ENCODE measurements around the gene YAF2. TPM values are rescaled to one million over a fixed set of nuclear protein-coding genes. Genes with fewer than 3 reads are reported as not detected.

Gene YAF2
- total RNA-seq, 2 donors from 2014 or later: 28.2 to 53.6 TPM

GRCh38 chr12:42144158-42144407 is 94.0 kb downstream of the YAF2 start:
- no peak for DNase-seq (ENCODE audit: low spot score in 2 of 2)
- ATAC-seq: no peak
- Mint-ChIP-seq H3K36me3 (peaks cover 0 to 16% of the 10 kb centered on the region in 2 donors), H3K9me3 (no peaks in the 10 kb centered on the region), H3K27ac (peak overlapping the region; percentile 86 to 98)

GRCh38 chr12:42143452-42144157 is 94.4 kb downstream of the YAF2 start:
- Mint-ChIP-seq H3K9me3 (no peaks in the 10 kb centered on the region), H3K36me3 (peaks cover 0 to 16% of the 10 kb centered on the region in 2 donors), H3K27ac (peak overlapping the region; percentile 86 to 98)
- no peak for DNase-seq (ENCODE audit: low spot score in 2 of 2)
- ATAC-seq: no peak

- no peaks in the 10 kb centered on the region for H3K9me3 Mint-ChIP-seq
- no peak for DNase-seq (ENCODE audit: low spot score in 2 of 2)
- peaks cover 0 to 16% of the 10 kb centered on the region in 2 donors for H3K36me3 Mint-ChIP-seq
- no peak for ATAC-seq
- H3K27ac Mint-ChIP-seq: no peak overlapping the region
These were observed 96.0 kb downstream of the YAF2 start for GRCh38 chr12:42141981-42142606.

GRCh38 chr12:42140901-42141300 is 97.1 kb downstream of the YAF2 start:
- H3K9me3 Mint-ChIP-seq: no peaks in the 10 kb centered on the region
- ATAC-seq (no peak), DNase-seq (ENCODE audit: low spot score in 2 of 2) (no peak)
- peaks cover 0 to 16% of the 10 kb centered on the region in 2 donors for H3K36me3 Mint-ChIP-seq
- H3K27ac Mint-ChIP-seq: no peak overlapping the region

GRCh38 chr12:42135259-42135814 is 102.7 kb downstream of the YAF2 start:
- Mint-ChIP-seq H3K27ac (no peak overlapping the region), H3K36me3 (no peaks in the 10 kb centered on the region), H3K9me3 (no peaks in the 10 kb centered on the region)
- DNase-seq (ENCODE audit: low spot score in 2 of 2) (no peak), ATAC-seq (no peak)

- Mint-ChIP-seq H3K36me3 (no peaks in the 10 kb centered on the region), H3K27ac (no peak overlapping the region), H3K9me3 (no peaks in the 10 kb centered on the region)
- no peak for DNase-seq (ENCODE audit: low spot score in 2 of 2)
- peak in 1 of 2 donors; percentile 71 for ATAC-seq
These were observed 107.2 kb downstream of the YAF2 start for GRCh38 chr12:42130672-42131402.

- ATAC-seq (no peak), DNase-seq (ENCODE audit: low spot score in 2 of 2) (no peak)
- Mint-ChIP-seq H3K9me3 (no peaks in the 10 kb centered on the region), H3K36me3 (no peaks in the 10 kb centered on the region), H3K27ac (no peak overlapping the region)
These were observed 108.3 kb downstream of the YAF2 start for GRCh38 chr12:42129595-42130204.

- H3K36me3 Mint-ChIP-seq: no peaks in the 10 kb centered on the region
- ATAC-seq: no peak
- no peak for DNase-seq (ENCODE audit: low spot score in 2 of 2)
- H3K9me3 Mint-ChIP-seq: no peaks in the 10 kb centered on the region
- H3K27ac Mint-ChIP-seq: no peak overlapping the region
These were observed 109.2 kb downstream of the YAF2 start for GRCh38 chr12:42128888-42129287.

- ATAC-seq: peak; percentile 46 to 47
- H3K9me3 Mint-ChIP-seq: no peaks in the 10 kb centered on the region
- no peak for DNase-seq (ENCODE audit: low spot score in 2 of 2)
- no peak overlapping the region for H3K27ac Mint-ChIP-seq
- no peaks in the 10 kb centered on the region for H3K36me3 Mint-ChIP-seq
These were observed 109.7 kb downstream of the YAF2 start for GRCh38 chr12:42128327-42128726.

- ATAC-seq (no peak), DNase-seq (ENCODE audit: low spot score in 2 of 2) (no peak)
- Mint-ChIP-seq H3K9me3 (no peaks in the 10 kb centered on the region), H3K36me3 (no peaks in the 10 kb centered on the region), H3K27ac (no peak overlapping the region)
These were observed 111.1 kb downstream of the YAF2 start for GRCh38 chr12:42126963-42127362.

- ATAC-seq (peak in 1 of 2 donors; percentile 26), DNase-seq (ENCODE audit: low spot score in 2 of 2) (no peak)
- Mint-ChIP-seq H3K27ac (no peak overlapping the region), H3K9me3 (no peaks in the 10 kb centered on the region), H3K36me3 (no peaks in the 10 kb centered on the region)
These were observed 112.7 kb downstream of the YAF2 start for GRCh38 chr12:42125388-42125767.

- peak in 1 of 2 donors; percentile 47 for ATAC-seq
- no peaks in the 10 kb centered on the region for H3K9me3 Mint-ChIP-seq
- no peaks in the 10 kb centered on the region for H3K36me3 Mint-ChIP-seq
- DNase-seq (ENCODE audit: low spot score in 2 of 2): no peak
- no peak overlapping the region for H3K27ac Mint-ChIP-seq
These were observed 113.2 kb downstream of the YAF2 start for GRCh38 chr12:42124764-42125387.

GRCh38 chr12:42119085-42119633 is 118.9 kb downstream of the YAF2 start:
- peaks cover under 1 to 9% of the 10 kb centered on the region in 2 donors for H3K9me3 Mint-ChIP-seq
- no peak for DNase-seq (ENCODE audit: low spot score in 2 of 2)
- peak; percentile 18 to 87 for ATAC-seq
- peak overlapping the region in 1 of 2 donors; percentile 10 for H3K27ac Mint-ChIP-seq
- H3K36me3 Mint-ChIP-seq: peaks cover 20 to 24% of the 10 kb centered on the region in 2 donors

- no peak for ATAC-seq
- H3K9me3 Mint-ChIP-seq: peaks cover 4 to 13% of the 10 kb centered on the region in 2 donors
- no peak overlapping the region for H3K27ac Mint-ChIP-seq
- DNase-seq (ENCODE audit: low spot score in 2 of 2): no peak
- H3K36me3 Mint-ChIP-seq: peaks cover 25 to 30% of the 10 kb centered on the region in 2 donors
These were observed 119.7 kb downstream of the YAF2 start for GRCh38 chr12:42118136-42118879.

GRCh38 chr12:42109031-42109430 is 129.0 kb downstream of the YAF2 start:
- H3K27ac Mint-ChIP-seq: no peak overlapping the region
- peaks cover 30 to 33% of the 10 kb centered on the region in 2 donors for H3K36me3 Mint-ChIP-seq
- H3K9me3 Mint-ChIP-seq: peaks cover 7 to 9% of the 10 kb centered on the region in 2 donors
- ATAC-seq (no peak), DNase-seq (ENCODE audit: low spot score in 2 of 2) (no peak)

Measured in activated naive CD4-positive, alpha-beta T cell treated with anti-CD3 and anti-CD28 coated beads, Interleukin-2, amount 50 U/mL, for 72 hours (primary cell).